HepG2 (cell line): Measurements from ENCODE around the gene THAP2. TPM values are rescaled to one million over a fixed set of nuclear protein-coding genes. Genes with fewer than 3 reads are reported as not detected.

Experiments used
- FOSL1 ChIP-seq: sonication (generic); formaldehyde crosslinking; IDR thresholded peaks from 2 replicates; pipeline ENCODE4 v1.9.0; 2021; ENCODE audit warnings: missing genetic modification reagents, borderline replicate concordance
- GZF1 ChIP-seq: sonication (generic); formaldehyde crosslinking; IDR thresholded peaks from 2 replicates; pipeline ENCODE4 v1.5.1; 2020; ENCODE audit warnings: mild to moderate bottlenecking, missing genetic modification reagents
- HDAC1 ChIP-seq: sonication (generic); formaldehyde crosslinking; IDR thresholded peaks from 2 replicates; pipeline ENCODE4 v1.5.1; 2020; ENCODE audit warnings: mild to moderate bottlenecking, missing genetic modification reagents
- HHEX ChIP-seq: IDR thresholded peaks from 2 replicates; pipeline ENCODE4 v1.6.1; 2016; ENCODE audit warnings: control low read depth
- MBNL3 ChIP-seq: fragments of 250-450 bp; sonication (Bioruptor Pico); conservative IDR thresholded peaks from 2 replicates; pipeline ENCODE4 v1.8.0; 2022; ENCODE audit warnings: mild to moderate bottlenecking, inconsistent platforms
- NFYC ChIP-seq: IDR thresholded peaks from 2 replicates; pipeline ENCODE4 v1.6.1; 2016; ENCODE audit warnings: missing genetic modification reagents, missing compliant biosample characterization
- POLR2AphosphoS5 ChIP-seq: IDR thresholded peaks from 2 replicates; pipeline ENCODE4 v1.6.1; 2012; ENCODE audit warnings: low read depth, low read length
- RARA ChIP-seq: IDR thresholded peaks from 2 replicates; pipeline ENCODE4 v1.6.1; 2016; ENCODE audit warnings: missing genetic modification reagents, missing compliant biosample characterization
- TRIM24 ChIP-seq: sonication (generic); formaldehyde crosslinking; IDR thresholded peaks from 2 replicates; pipeline ENCODE4 v1.8.0; 2022; ENCODE audit warnings: mild to moderate bottlenecking, missing genetic modification reagents
- ZNF142 ChIP-seq: sonication (generic); formaldehyde crosslinking; IDR thresholded peaks from 2 replicates; pipeline ENCODE4 v1.4.0; 2020; ENCODE audit warnings: missing genetic modification reagents
- ZNF256 ChIP-seq: sonication (generic); formaldehyde crosslinking; conservative IDR thresholded peaks from 2 replicates; pipeline ENCODE4 v1.4.0; 2020; ENCODE audit warnings: missing genetic modification reagents
- ZNF274 ChIP-seq: sonication (generic); formaldehyde crosslinking; IDR thresholded peaks from 2 replicates; pipeline ENCODE4 v1.5.1; 2020; ENCODE audit warnings: mild to moderate bottlenecking, missing genetic modification reagents
- ZNF329 ChIP-seq: sonication (generic); formaldehyde crosslinking; IDR thresholded peaks from 2 replicates; pipeline ENCODE4 v1.9.0; 2021; ENCODE audit warnings: low read depth, mild to moderate bottlenecking, missing genetic modification reagents
- ZNF33B ChIP-seq: sonication (generic); formaldehyde crosslinking; IDR thresholded peaks from 2 replicates; pipeline ENCODE4 v1.5.1; 2020; ENCODE audit warnings: mild to moderate bottlenecking, missing genetic modification reagents
- ZNF558 ChIP-seq: sonication (generic); formaldehyde crosslinking; IDR thresholded peaks from 2 replicates; pipeline ENCODE4 v1.9.0; 2022; ENCODE audit warnings: mild to moderate bottlenecking, missing genetic modification reagents, borderline replicate concordance
- ZNF670 ChIP-seq: sonication (generic); formaldehyde crosslinking; IDR thresholded peaks from 2 replicates; pipeline ENCODE4 v1.8.0; 2022; ENCODE audit warnings: mild to moderate bottlenecking, missing genetic modification reagents, borderline replicate concordance
- ZNF773 ChIP-seq: sonication (generic); formaldehyde crosslinking; IDR thresholded peaks from 2 replicates; pipeline ENCODE4 v1.4.0; 2020; ENCODE audit warnings: missing genetic modification reagents, borderline replicate concordance
- ZSCAN12 ChIP-seq: sonication (generic); formaldehyde crosslinking; IDR thresholded peaks from 2 replicates; pipeline ENCODE4 v1.9.0; 2021; ENCODE audit warnings: mild to moderate bottlenecking, missing genetic modification reagents
- polyA plus RNA-seq, 8 experiments: library from polyadenylated mRNA; depleted of rRNA in 3 of 8; stranded (reverse) in 7 of 8; unstranded in 1 of 8; fragments of >200 nt; fragmentation: Illumina TruSeq in 4 of 8; extraction: Trizol in 4 of 8; gene quantifications; 2 replicates each; pipeline versions ENCODE4 v1.2.1 to v1.2.3, GENCODE V29; 2011 to 2016; ENCODE audit warnings: low read depth in 4 of 8, missing spikeins in 1 of 8, mixed read lengths in 1 of 8; ENCODE audit not compliant: insufficient read depth in 1 of 8
- total RNA-seq, 5 experiments: library from RNA; depleted of rRNA; stranded (reverse); fragments of >200 nt; fragmentation: Illumina TruSeq; extraction: Trizol; gene quantifications; 2 replicates each; pipeline ENCODE4 v1.2.3, GENCODE V29; 2016; ENCODE audit warnings: low read depth in 1 of 5
- TF ChIP-seq, protein P1 (sequence below): sonication (generic); formaldehyde crosslinking; IDR thresholded peaks from 2 replicates; pipeline ENCODE4; 2020; ENCODE audit warnings: missing genetic modification reagents, mild to moderate bottlenecking, borderline replicate concordance
- TF ChIP-seq, protein P2 (sequence below): sonication (generic); formaldehyde crosslinking; IDR thresholded peaks from 2 replicates; pipeline ENCODE4 v1.9.0; 2021; ENCODE audit warnings: missing genetic modification reagents, borderline replicate concordance

The THAP2 gene
- total and polyA plus RNA-seq, 2 of the 13 experiments (the other 11 are each of a cell fraction or from before 2014, with no cell fraction given) = 5.2 to 6.2 TPM

GRCh38 chr12:71663561-71664410, at the start of gene THAP2, which contains the start of gene ZFC3H1 (continued):
- TF ChIP-seq, protein P1, sequence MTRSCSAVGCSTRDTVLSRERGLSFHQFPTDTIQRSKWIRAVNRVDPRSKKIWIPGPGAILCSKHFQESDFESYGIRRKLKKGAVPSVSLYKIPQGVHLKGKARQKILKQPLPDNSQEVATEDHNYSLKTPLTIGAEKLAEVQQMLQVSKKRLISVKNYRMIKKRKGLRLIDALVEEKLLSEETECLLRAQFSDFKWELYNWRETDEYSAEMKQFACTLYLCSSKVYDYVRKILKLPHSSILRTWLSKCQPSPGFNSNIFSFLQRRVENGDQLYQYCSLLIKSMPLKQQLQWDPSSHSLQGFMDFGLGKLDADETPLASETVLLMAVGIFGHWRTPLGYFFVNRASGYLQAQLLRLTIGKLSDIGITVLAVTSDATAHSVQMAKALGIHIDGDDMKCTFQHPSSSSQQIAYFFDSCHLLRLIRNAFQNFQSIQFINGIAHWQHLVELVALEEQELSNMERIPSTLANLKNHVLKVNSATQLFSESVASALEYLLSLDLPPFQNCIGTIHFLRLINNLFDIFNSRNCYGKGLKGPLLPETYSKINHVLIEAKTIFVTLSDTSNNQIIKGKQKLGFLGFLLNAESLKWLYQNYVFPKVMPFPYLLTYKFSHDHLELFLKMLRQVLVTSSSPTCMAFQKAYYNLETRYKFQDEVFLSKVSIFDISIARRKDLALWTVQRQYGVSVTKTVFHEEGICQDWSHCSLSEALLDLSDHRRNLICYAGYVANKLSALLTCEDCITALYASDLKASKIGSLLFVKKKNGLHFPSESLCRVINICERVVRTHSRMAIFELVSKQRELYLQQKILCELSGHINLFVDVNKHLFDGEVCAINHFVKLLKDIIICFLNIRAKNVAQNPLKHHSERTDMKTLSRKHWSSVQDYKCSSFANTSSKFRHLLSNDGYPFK = peak; percentile 99
- no peak for TF ChIP-seq RARA (CRISPR knock-in tag)
- no peak for TF ChIP-seq ZSCAN12 (CRISPR knock-in tag)
- TF ChIP-seq, protein P2, sequence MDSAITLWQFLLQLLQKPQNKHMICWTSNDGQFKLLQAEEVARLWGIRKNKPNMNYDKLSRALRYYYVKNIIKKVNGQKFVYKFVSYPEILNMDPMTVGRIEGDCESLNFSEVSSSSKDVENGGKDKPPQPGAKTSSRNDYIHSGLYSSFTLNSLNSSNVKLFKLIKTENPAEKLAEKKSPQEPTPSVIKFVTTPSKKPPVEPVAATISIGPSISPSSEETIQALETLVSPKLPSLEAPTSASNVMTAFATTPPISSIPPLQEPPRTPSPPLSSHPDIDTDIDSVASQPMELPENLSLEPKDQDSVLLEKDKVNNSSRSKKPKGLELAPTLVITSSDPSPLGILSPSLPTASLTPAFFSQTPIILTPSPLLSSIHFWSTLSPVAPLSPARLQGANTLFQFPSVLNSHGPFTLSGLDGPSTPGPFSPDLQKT (CRISPR knock-in tag) = no peak
- TF ChIP-seq ZNF773 (CRISPR knock-in tag) = no peak
- 0 out of 2 replicates have a peak, but pooled peaks have one; percentile 18 for TF ChIP-seq ZNF142 (CRISPR knock-in tag)
- TF ChIP-seq TRIM24 (CRISPR knock-in tag) = no peak
- no peak for TF ChIP-seq ZNF33B (CRISPR knock-in tag)
- TF ChIP-seq ZNF329 (CRISPR knock-in tag) = 0 out of 2 replicates have a peak, but pooled peaks have one; percentile 19
- no peak for TF ChIP-seq MBNL3 (CRISPR knock-in tag)
- TF ChIP-seq POLR2AphosphoS5 = peak; percentile 92
- 0 out of 2 replicates have a peak, but pooled peaks have one; percentile 27 for TF ChIP-seq ZNF256 (CRISPR knock-in tag)
- TF ChIP-seq ZNF558 (CRISPR knock-in tag) = no peak
- TF ChIP-seq NFYC (CRISPR knock-in tag) = peak; percentile 29; the same call in 1 of the 2 replicates
- no peak for TF ChIP-seq HHEX (CRISPR knock-in tag)
- no peak for TF ChIP-seq ZNF274 (CRISPR knock-in tag)
- no peak for TF ChIP-seq FOSL1 (CRISPR knock-in tag)
- peak; percentile 71; the same call in 1 of the 2 replicates for TF ChIP-seq GZF1 (CRISPR knock-in tag)
- TF ChIP-seq HDAC1 = peak; percentile 48; the same call in 1 of the 2 replicates
- TF ChIP-seq ZNF670 (CRISPR knock-in tag) = peak; percentile 53; the same call in 1 of the 2 replicates
